ENCODE results near the gene CFLAR. TPM values are rescaled to one million over a fixed set of nuclear protein-coding genes. Genes with fewer than 3 reads are reported as not detected.

The CFLAR gene
- total and polyA plus RNA-seq, 2 of the 13 experiments (the other 11 are each of a cell fraction or from before 2014, with no cell fraction given), result 43.8 to 92.1 TPM

GRCh38 chr2:201116959-201117734 lies 1.2 kb downstream of the CFLAR start (continued):
- TF ChIP-seq HNF1A (IDR thresholded peaks at IDR 0.05; ENCODE audit: low read depth) (0 out of 2 replicates have a peak, but pooled peaks have one; percentile 14), HNF1A (CRISPR knock-in tag; IDR thresholded peaks at IDR 0.05; ENCODE audit: borderline replicate concordance) (no peak), ZNF800 (CRISPR knock-in tag; IDR thresholded peaks at IDR 0.05) (peak; percentile 61), NR2F6 (IDR thresholded peaks at IDR 0.05) (no peak), NR2F6 (CRISPR knock-in tag; IDR thresholded peaks at IDR 0.05) (no peak), REPIN1 (CRISPR knock-in tag; IDR thresholded peaks at IDR 0.05; ENCODE audit: borderline replicate concordance, low read depth) (no peak), ZNF574 (CRISPR knock-in tag; IDR thresholded peaks at IDR 0.05) (0 out of 2 replicates have a peak, but pooled peaks have one; percentile 30), CREB1 (IDR thresholded peaks at IDR 0.05) (no peak), CREB1 (CRISPR knock-in tag; IDR thresholded peaks at IDR 0.05) (peak; percentile 40; the same call in 1 of the 2 replicates), RELA (CRISPR knock-in tag; IDR thresholded peaks at IDR 0.05) (no peak), KDM1A (CRISPR knock-in tag; IDR thresholded peaks at IDR 0.05) (0 out of 2 replicates have a peak, but pooled peaks have one; percentile 23), FOXJ3 (CRISPR knock-in tag; IDR thresholded peaks at IDR 0.05; ENCODE audit: borderline replicate concordance) (peak; percentile 61; the same call in 1 of the 2 replicates), RFX5 (IDR thresholded peaks at IDR 0.05; ENCODE audit: low read depth, low read length) (no peak), MAF1 (CRISPR knock-in tag; IDR thresholded peaks at IDR 0.05; ENCODE audit: borderline replicate concordance) (0 out of 2 replicates have a peak, but pooled peaks have one; percentile 3), ZBTB8A (CRISPR knock-in tag; IDR thresholded peaks at IDR 0.05; ENCODE audit: borderline replicate concordance, low read depth) (0 out of 2 replicates have a peak, but pooled peaks have one; percentile 13), EP300 (IDR thresholded peaks at IDR 0.05; ENCODE audit: low read depth in 2 of 2, low read length in 2 of 2) (peak; percentile 22 to 53; a peak in 2 of 4 replicates), EP300 (CRISPR knock-in tag; IDR thresholded peaks at IDR 0.05; ENCODE audit: borderline replicate concordance) (no peak), SAP130 (CRISPR knock-in tag; IDR thresholded peaks at IDR 0.05; ENCODE audit: low read depth) (peak; percentile 7; the same call in 1 of the 2 replicates), ZSCAN30 (CRISPR knock-in tag; IDR thresholded peaks at IDR 0.05) (peak; percentile 45; the same call in 1 of the 2 replicates)
